GM13976 (cell line): ENCODE results near the gene KCNQ5.

Experiments used
- DNase-seq: peaks from one replicate; pipeline ENCODE4 v3.0.0; 2012; ENCODE audit warnings: low spot score
- CTCF ChIP-seq: IDR thresholded peaks from 2 replicates; pipeline ENCODE4 v1.5.1; 2012; ENCODE audit warnings: borderline replicate concordance, mild to moderate bottlenecking; ENCODE audit not compliant: insufficient read depth; ENCODE audit errors: extremely low read depth, missing control alignments, control extremely low read depth
- in situ Hi-C: fragments of 300-500 bp; cut with MboI; formaldehyde crosslinking; loops from one replicate; pipeline ENCODE4 v1.12.0; 2022; ENCODE audit warnings: low sequenced_read_pairs, mixed read lengths, inconsistent platforms; ENCODE audit not compliant: unreplicated experiment

KCNQ5 gene

GRCh38 chr6:73200247-73200646 lies 578.4 kb downstream of the KCNQ5 start:
- no peak for TF ChIP-seq CTCF
- no peak for DNase-seq
- in situ Hi-C loops = no loop called here

DNA sequence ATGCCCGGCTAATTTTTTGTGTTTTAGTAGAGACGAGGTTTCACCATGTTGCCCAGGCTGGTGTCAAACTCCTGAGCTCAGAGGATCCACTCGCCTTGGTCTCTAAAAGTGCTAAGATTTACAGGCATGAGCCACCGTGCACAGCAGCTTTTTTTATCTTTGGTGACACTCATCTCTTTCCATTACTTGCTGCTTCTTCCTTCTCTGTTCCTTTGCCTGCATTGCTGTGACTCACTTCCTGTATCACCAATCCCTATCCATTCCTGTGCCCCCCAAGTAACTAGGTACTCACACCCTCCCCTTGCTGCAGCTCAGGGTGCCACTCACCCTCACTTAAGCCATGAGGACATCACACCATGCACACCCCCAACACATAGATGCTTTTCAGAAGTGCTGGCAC lies 578.9 kb downstream of the KCNQ5 start:
- no peak for TF ChIP-seq CTCF
- in situ Hi-C loops = no loop called here
- no peak for DNase-seq

DNA sequence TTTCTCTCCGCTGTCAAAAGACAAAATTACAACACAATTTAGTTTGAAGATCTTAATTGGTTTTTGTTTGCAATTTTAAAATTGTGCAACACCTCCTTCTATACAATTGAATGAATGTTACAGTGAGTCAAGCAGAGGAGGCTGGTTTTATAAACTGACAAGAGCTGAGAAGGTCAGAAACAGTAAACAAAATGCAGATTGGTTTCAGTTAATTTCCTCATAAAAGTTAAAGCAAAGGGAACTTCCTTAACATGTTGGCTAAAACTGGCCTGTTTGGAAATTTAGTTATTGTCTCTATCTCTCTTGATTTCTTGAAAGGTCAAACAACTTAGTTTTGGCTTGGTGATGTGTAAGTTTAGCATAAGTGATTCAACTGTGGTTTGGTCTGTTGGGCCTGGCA lies 581.2 kb downstream of the KCNQ5 start:
- in situ Hi-C loops = no loop called here
- no peak for TF ChIP-seq CTCF
- DNase-seq = no peak

DNA sequence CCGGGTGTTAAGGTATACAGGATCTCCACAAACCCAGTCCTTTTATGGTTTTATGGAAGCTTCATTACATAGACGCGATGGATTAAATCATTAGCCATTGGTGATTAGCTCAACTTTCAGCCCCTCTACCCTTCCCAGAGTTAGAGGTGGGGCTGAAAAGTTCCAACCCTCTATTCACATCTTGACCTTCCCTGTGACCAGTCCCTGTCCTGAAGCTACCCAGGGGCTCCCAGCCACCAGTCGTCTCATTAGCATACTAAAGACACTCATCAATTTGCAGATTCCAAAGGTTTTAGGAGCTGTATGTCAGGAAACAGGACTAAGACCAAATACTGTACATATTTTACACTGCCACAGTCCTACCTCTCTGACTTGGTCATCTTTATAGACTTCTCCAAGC lies 582.4 kb downstream of the KCNQ5 start:
- TF ChIP-seq CTCF = no peak
- in situ Hi-C loops = no loop called here
- no peak for DNase-seq

- no peak for TF ChIP-seq CTCF
- in situ Hi-C loops = no loop called here
- no peak for DNase-seq
Observed at GRCh38 chr6:73207221-73207837, 585.5 kb downstream of the KCNQ5 start.

DNA sequence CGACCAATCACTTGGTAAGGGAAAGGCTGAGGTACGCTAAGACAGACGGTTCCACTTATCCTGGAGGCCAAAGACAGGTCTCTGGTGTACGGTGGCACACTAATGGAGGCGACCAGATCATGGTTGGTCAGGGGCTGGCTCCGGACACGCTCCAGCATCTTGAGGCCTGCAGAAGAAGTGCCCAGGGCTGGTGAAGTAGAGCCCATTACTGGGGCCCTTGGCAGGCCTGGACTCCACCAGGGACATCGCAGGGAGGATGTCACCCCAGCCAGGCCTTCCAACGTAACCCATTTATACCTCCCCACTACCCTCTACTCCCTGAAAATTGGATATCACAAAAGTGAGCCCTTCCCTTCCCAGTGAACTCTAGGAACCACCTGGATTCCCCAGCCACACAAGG lies 587.3 kb downstream of the KCNQ5 start:
- no peak for TF ChIP-seq CTCF
- in situ Hi-C loops = no loop called here

More for the DNA sequence above, 587.3 kb downstream of the KCNQ5 start:
- DNase-seq = no peak
